Measurements from ENCODE around the gene DROSHA. TPM values are rescaled to one million over a fixed set of nuclear protein-coding genes. Genes with fewer than 3 reads are reported as not detected.

DROSHA gene
- 36.4 and 41.4 TPM in 2 replicates for total RNA-seq (2012; rRNA removed)
- 36.5 and 39.6 TPM in 2 replicates for polyA plus RNA-seq (2012; rRNA removed)
- polyA plus RNA-seq (2012; cell fraction: cytosol; rRNA removed) = 6.8 and 22.8 TPM in 2 replicates
- polyA plus RNA-seq (2012; cell fraction: nucleus; rRNA removed; ENCODE audit: low replicate concordance) = 24.8 and 75.9 TPM in 2 replicates
- percentile 80 among the genes with signal in this experiment for Bru-seq, nascent RNA
- percentile 74 among the genes with signal in this experiment for BruChase-seq, experiment 1, labeled RNA remaining after a 6-hour chase
- BruChase-seq, experiment 2, labeled RNA remaining after a 2-hour chase = percentile 74 among the genes with signal in this experiment
- long read RNA-seq, partial matches to known transcripts = 29 of 48 reads
- long read RNA-seq, other reads (novel, unspliced or antisense) = 19 of 48 reads

GRCh38 chr5:31531888-31532547 lies at the start of gene DROSHA, which contains the start of gene C5orf22:
Gene DROSHA, minus strand, starts transcription at chr5:31532093. Its CDS starts 3,034 bp downstream, at chr5:31529059.
Gene C5orf22, plus strand, starts transcription at chr5:31532301. Its CDS starts 92 bp downstream, at chr5:31532393.
- no CpG with 5 or more reads among the region's 52 CpGs for WGBS, 2 experiments (ENCODE audit: extremely low coverage in 2 of 2, insufficient read length in 1 of 2)
- intact Hi-C loops (cut with micrococcal nuclease) = loop anchor here (1.0 kb wide), 1 partner anchor 561 kb away; no protein-coding TSS in a partner anchor

More at GRCh38 chr5:31531888-31532547, at the start of gene DROSHA, which contains the start of gene C5orf22:
- Histone ChIP-seq H3K4ac (ENCODE audit: low read depth, low read length) (peak within 1 kb of the TSS; percentile 82), H3K9me1 (ENCODE audit: insufficient read depth, low read length) (peaks cover 10% of the 10 kb centered on the region; the same call in 1 of the 2 replicates), H2BK5ac (ENCODE audit: low read depth, low read length, poor library complexity, severe bottlenecking) (peak within 1 kb of the TSS; percentile 68), H2AK9ac (replicated peaks; ENCODE audit: low read depth, low read length, poor library complexity) (peak within 1 kb of the TSS; percentile 73), H3K79me1 (ENCODE audit: low read depth in 1 of 2, low read length in 2 of 2) (peaks cover 52 to 61% of the 10 kb centered on the region in 2 experiments), H2BK15ac (ENCODE audit: low read depth, low read length) (0 out of 3 replicates have a peak within 1 kb of the TSS, but pooled peaks have one; percentile 24), H2AFZ (replicated peaks; ENCODE audit: low read length, poor library complexity) (peak within 1 kb of the TSS; percentile 92), H3K9me3 (ENCODE audit: control insufficient read depth, insufficient read depth, low read length) (no peaks in the 10 kb centered on the region), H3K27ac (ENCODE audit: insufficient read depth, low read length) (peak within 1 kb of the TSS; percentile 95), H3K4me2 (ENCODE audit: low read depth, low read length) (peak within 1 kb of the TSS; percentile 93), H3K27me3 (ENCODE audit: control insufficient read depth, insufficient read depth, low read length) (no peaks in the 10 kb centered on the region), H4K20me1 (ENCODE audit: insufficient read depth, low read length) (peaks cover 4% of the 10 kb centered on the region), H3K4me3 (ENCODE audit: insufficient read depth, low read depth, low read length) (peak within 1 kb of the TSS; percentile 92), H4K8ac (ENCODE audit: low read depth in 2 of 2, low read length in 2 of 2) (peak within 1 kb of the TSS; percentile 90 to 92), H3K9ac (ENCODE audit: low read depth, low read length) (peak within 1 kb of the TSS; percentile 96), H3K18ac (ENCODE audit: low read depth, low read length) (no peak within 1 kb of the TSS), H2BK20ac (ENCODE audit: low read depth, low read length) (peak within 1 kb of the TSS; percentile 40), H4K91ac (ENCODE audit: insufficient read depth, low read depth, low read length) (peak within 1 kb of the TSS; percentile 64), H4K5ac (ENCODE audit: low read depth, low read length) (peak within 1 kb of the TSS; percentile 72), H3K23ac (ENCODE audit: low read depth, low read length) (peak within 1 kb of the TSS; percentile 92), H2BK120ac (ENCODE audit: low read depth, low read length) (peak within 1 kb of the TSS; percentile 28; the same call in 1 of the 2 replicates), H3K36me3 (ENCODE audit: control insufficient read depth, insufficient read depth, low read length) (peaks cover 18% of the 10 kb centered on the region), H2AK5ac (ENCODE audit: low read depth, low read length) (peak within 1 kb of the TSS; percentile 79; the same call in 1 of the 2 replicates), H3K14ac (replicated peaks; ENCODE audit: low read depth, low read length) (peak within 1 kb of the TSS; percentile 57), H3K4me1 (ENCODE audit: control insufficient read depth, insufficient read depth, low read length) (peaks cover 4% of the 10 kb centered on the region), H3K56ac (ENCODE audit: extremely low read depth, insufficient read depth, low read length) (peak within 1 kb of the TSS; percentile 92)
- ChIA-PET CTCF (interaction anchor here (0.5 to 1.2 kb wide), 3 partner anchors 10 to 117 kb away, joined by 3 to 6 read pairs (median 3); no protein-coding TSS in a partner anchor), POLR2A (ENCODE audit: unreplicated experiment) (interaction anchor here (0.6 kb wide), 3 partner anchors 87 to 639 kb away, joined by 3 to 10 read pairs (median 3); no protein-coding TSS in a partner anchor)
- no peak; the same call in 1 of the 2 replicates for TF ChIP-seq MXI1 (IDR thresholded peaks at IDR 0.05; ENCODE audit: borderline replicate concordance, low read depth, low read length)
- no peak for TF ChIP-seq POLR2A (IDR thresholded peaks at IDR 0.05; ENCODE audit: low read depth, low read length)
- no peak for TF ChIP-seq BHLHE40 (IDR thresholded peaks at IDR 0.05; ENCODE audit: low read depth, low read length)
- TF ChIP-seq NFE2L2 (IDR thresholded peaks at IDR 0.05; ENCODE audit: low read depth, low read length) = no peak
- TF ChIP-seq MAZ (IDR thresholded peaks at IDR 0.05; ENCODE audit: borderline replicate concordance, low read depth, low read length) = peak; percentile 53; the same call in 1 of the 2 replicates
- no peak for TF ChIP-seq CHD1 (IDR thresholded peaks at IDR 0.05; ENCODE audit: low read depth, low read length)
- TF ChIP-seq FOS (IDR thresholded peaks at IDR 0.05; ENCODE audit: low read depth, low read length) = peak; percentile 70; the same call in 1 of the 2 replicates
- no TSS peak for BruUV-seq (replicated peaks)
- in situ Hi-C loops (cut with MboI; ENCODE audit: low sequenced_read_pairs) = no loop called here
- DNase-seq (peak; percentile 95), ATAC-seq (ENCODE audit: low read depth) (peak; percentile 99)
- dilution Hi-C loops (cut with HindIII; ENCODE audit: low sequenced_read_pairs, unreplicated experiment) = no loop called here
